ENCODE measurements around the gene ZKSCAN2.

GRCh38 chr16:25279491-25279890 is 21.8 kb upstream of the ZKSCAN2 start:
- TF ChIP-seq, protein P1, sequence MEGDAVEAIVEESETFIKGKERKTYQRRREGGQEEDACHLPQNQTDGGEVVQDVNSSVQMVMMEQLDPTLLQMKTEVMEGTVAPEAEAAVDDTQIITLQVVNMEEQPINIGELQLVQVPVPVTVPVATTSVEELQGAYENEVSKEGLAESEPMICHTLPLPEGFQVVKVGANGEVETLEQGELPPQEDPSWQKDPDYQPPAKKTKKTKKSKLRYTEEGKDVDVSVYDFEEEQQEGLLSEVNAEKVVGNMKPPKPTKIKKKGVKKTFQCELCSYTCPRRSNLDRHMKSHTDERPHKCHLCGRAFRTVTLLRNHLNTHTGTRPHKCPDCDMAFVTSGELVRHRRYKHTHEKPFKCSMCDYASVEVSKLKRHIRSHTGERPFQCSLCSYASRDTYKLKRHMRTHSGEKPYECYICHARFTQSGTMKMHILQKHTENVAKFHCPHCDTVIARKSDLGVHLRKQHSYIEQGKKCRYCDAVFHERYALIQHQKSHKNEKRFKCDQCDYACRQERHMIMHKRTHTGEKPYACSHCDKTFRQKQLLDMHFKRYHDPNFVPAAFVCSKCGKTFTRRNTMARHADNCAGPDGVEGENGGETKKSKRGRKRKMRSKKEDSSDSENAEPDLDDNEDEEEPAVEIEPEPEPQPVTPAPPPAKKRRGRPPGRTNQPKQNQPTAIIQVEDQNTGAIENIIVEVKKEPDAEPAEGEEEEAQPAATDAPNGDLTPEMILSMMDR (IDR thresholded peaks at IDR 0.05; ENCODE audit: insufficient read depth, low read depth, low read length) = no peak
- no peak for TF ChIP-seq EZH2 (IDR thresholded peaks at IDR 0.05; ENCODE audit: insufficient read depth, low read length)

Measured in astrocyte (in vitro differentiated cells and primary cell).